SK-N-SH treated with all-trans-retinoic acid at 6 μM for 48 hours (cell line): Measurements from ENCODE around the gene SMLR1.

ENCODE experiments used
- ATAC-seq: fragments of 200-7000 bp; cut with Tn5 transposase; 3 replicates; pipeline ENCODE4 v1.9.1; 2020; ENCODE audit warnings: mild to moderate bottlenecking, moderate library complexity
- ESRRG ChIP-seq: fragments of 250-450 bp; sonication (Bioruptor Pico); IDR thresholded peaks from 2 replicates; pipeline ENCODE4 v1.6.1; 2021; ENCODE audit warnings: mild to moderate bottlenecking
- ISL1 ChIP-seq: fragments of 250-450 bp; sonication (Bioruptor Pico); IDR thresholded peaks from 2 replicates; pipeline ENCODE4 v2.1.2; 2022; ENCODE audit warnings: mild to moderate bottlenecking, moderate library complexity
- OSR1 ChIP-seq: fragments of 250-450 bp; sonication (Bioruptor Pico); IDR thresholded peaks from 2 replicates; pipeline ENCODE4 v1.8.0; 2022; ENCODE audit warnings: moderate library complexity, mild to moderate bottlenecking, inconsistent platforms
- PPARA ChIP-seq: fragments of 250-450 bp; sonication (Bioruptor Pico); IDR thresholded peaks from 2 replicates; pipeline ENCODE4 v1.5.0; 2020; ENCODE audit warnings: mild to moderate bottlenecking, borderline replicate concordance
- RARB ChIP-seq: fragments of 250-450 bp; sonication (Bioruptor Pico); IDR thresholded peaks from 2 replicates; pipeline ENCODE4 v1.8.0; 2021; ENCODE audit warnings: mild to moderate bottlenecking, moderate library complexity
- SNAI2 ChIP-seq: fragments of 250-450 bp; sonication (Bioruptor Pico); IDR thresholded peaks from 2 replicates; pipeline ENCODE4 v1.5.0; 2020; ENCODE audit warnings: mild to moderate bottlenecking, moderate library complexity
- TCF4 ChIP-seq: fragments of 250-450 bp; sonication (Bioruptor Pico); IDR thresholded peaks from 2 replicates; pipeline ENCODE4 v1.8.0; 2021; ENCODE audit warnings: mild to moderate bottlenecking, moderate library complexity, borderline replicate concordance
- TOX ChIP-seq: fragments of 250-450 bp; sonication (Bioruptor Pico); IDR thresholded peaks from 2 replicates; pipeline ENCODE4 v1.8.0; 2021; ENCODE audit warnings: mild to moderate bottlenecking, moderate library complexity, borderline replicate concordance
- ZC3H10 ChIP-seq: fragments of 250-450 bp; sonication (Bioruptor Pico); IDR thresholded peaks from 2 replicates; pipeline ENCODE4 v1.5.1; 2021; ENCODE audit warnings: mild to moderate bottlenecking, moderate library complexity
- ZFP3 ChIP-seq: fragments of 250-450 bp; sonication (Bioruptor Pico); IDR thresholded peaks from 2 replicates; pipeline ENCODE4 v1.5.0; 2020; ENCODE audit warnings: mild to moderate bottlenecking, moderate library complexity
- ZFP30 ChIP-seq: fragments of 450-650 bp; formaldehyde crosslinking; IDR thresholded peaks from 2 replicates; pipeline ENCODE4 v1.5.0; 2022; ENCODE audit warnings: mild to moderate bottlenecking, moderate library complexity
- ZNF565 ChIP-seq: fragments of 450-650 bp; formaldehyde crosslinking; conservative IDR thresholded peaks from 2 replicates; pipeline ENCODE4 v1.5.0; 2020; ENCODE audit warnings: low read depth, mild to moderate bottlenecking, moderate library complexity
- ZNF70 ChIP-seq: fragments of 450-650 bp; formaldehyde crosslinking; IDR thresholded peaks from 2 replicates; pipeline ENCODE4 v1.5.0; 2020; ENCODE audit warnings: mild to moderate bottlenecking, moderate library complexity
- ZNF8 ChIP-seq: fragments of 450-650 bp; formaldehyde crosslinking; IDR thresholded peaks from 2 replicates; pipeline ENCODE4 v1.5.0; 2020; ENCODE audit warnings: mild to moderate bottlenecking, moderate library complexity
- TF ChIP-seq, protein P1 (sequence below): fragments of 250-450 bp; sonication (Bioruptor Pico); IDR thresholded peaks from 2 replicates; pipeline ENCODE4 v1.8.0; 2020; ENCODE audit warnings: mild to moderate bottlenecking, moderate library complexity, borderline replicate concordance
- TF ChIP-seq, protein P2 (sequence below): fragments of 250-450 bp; sonication (Bioruptor Pico); IDR thresholded peaks from 2 replicates; pipeline ENCODE4 v1.5.1; 2021; ENCODE audit warnings: mild to moderate bottlenecking, moderate library complexity
- TF ChIP-seq, protein P3 (sequence below): fragments of 250-450 bp; sonication (Bioruptor Pico); IDR thresholded peaks from 2 replicates; pipeline ENCODE4 v1.8.0; 2021; ENCODE audit warnings: low read depth, mild to moderate bottlenecking, moderate library complexity, borderline replicate concordance
- TF ChIP-seq, protein P4 (sequence below): fragments of 250-450 bp; sonication (Bioruptor Pico); IDR thresholded peaks from 2 replicates; pipeline ENCODE4 v1.5.1; 2020; ENCODE audit warnings: low read depth, mild to moderate bottlenecking, moderate library complexity
- TF ChIP-seq, protein P5 (sequence below): fragments of 250-450 bp; sonication (Bioruptor Pico); IDR thresholded peaks from 2 replicates; pipeline ENCODE4 v1.5.0; 2020; ENCODE audit warnings: mild to moderate bottlenecking, moderate library complexity

The SMLR1 gene

DNA sequence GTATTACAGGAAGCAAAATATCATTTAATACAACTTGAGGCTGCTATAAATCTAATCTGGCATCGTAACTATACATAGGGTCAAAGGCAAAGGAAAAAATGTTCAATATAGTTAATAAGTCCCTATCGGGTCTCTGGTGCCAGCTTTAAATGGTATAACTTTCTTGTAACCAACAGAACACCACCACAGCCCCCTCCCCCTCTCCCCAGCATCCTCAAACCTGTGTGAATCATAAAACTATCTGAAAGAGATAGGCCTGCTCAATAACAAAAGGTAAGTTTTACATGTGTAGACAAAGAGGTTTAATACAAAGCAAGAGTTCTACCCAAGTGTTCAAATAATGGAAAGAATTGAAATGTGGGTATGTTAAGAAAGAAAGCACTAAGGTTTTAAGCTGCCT lies 12.2 kb downstream of the SMLR1 start:
- TF ChIP-seq OSR1 (CRISPR knock-in tag) (no peak), RARB (CRISPR knock-in tag) (no peak), ZNF565 (CRISPR knock-in tag) (no peak), SNAI2 (no peak), ZFP30 (CRISPR knock-in tag) (no peak), ZFP3 (CRISPR knock-in tag) (no peak), TOX (no peak), TCF4 (CRISPR knock-in tag) (no peak)
- TF ChIP-seq, protein P1, sequence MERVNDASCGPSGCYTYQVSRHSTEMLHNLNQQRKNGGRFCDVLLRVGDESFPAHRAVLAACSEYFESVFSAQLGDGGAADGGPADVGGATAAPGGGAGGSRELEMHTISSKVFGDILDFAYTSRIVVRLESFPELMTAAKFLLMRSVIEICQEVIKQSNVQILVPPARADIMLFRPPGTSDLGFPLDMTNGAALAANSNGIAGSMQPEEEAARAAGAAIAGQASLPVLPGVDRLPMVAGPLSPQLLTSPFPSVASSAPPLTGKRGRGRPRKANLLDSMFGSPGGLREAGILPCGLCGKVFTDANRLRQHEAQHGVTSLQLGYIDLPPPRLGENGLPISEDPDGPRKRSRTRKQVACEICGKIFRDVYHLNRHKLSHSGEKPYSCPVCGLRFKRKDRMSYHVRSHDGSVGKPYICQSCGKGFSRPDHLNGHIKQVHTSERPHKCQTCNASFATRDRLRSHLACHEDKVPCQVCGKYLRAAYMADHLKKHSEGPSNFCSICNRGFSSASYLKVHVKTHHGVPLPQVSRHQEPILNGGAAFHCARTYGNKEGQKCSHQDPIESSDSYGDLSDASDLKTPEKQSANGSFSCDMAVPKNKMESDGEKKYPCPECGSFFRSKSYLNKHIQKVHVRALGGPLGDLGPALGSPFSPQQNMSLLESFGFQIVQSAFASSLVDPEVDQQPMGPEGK (CRISPR knock-in tag) = no peak
- TF ChIP-seq, protein P2, sequence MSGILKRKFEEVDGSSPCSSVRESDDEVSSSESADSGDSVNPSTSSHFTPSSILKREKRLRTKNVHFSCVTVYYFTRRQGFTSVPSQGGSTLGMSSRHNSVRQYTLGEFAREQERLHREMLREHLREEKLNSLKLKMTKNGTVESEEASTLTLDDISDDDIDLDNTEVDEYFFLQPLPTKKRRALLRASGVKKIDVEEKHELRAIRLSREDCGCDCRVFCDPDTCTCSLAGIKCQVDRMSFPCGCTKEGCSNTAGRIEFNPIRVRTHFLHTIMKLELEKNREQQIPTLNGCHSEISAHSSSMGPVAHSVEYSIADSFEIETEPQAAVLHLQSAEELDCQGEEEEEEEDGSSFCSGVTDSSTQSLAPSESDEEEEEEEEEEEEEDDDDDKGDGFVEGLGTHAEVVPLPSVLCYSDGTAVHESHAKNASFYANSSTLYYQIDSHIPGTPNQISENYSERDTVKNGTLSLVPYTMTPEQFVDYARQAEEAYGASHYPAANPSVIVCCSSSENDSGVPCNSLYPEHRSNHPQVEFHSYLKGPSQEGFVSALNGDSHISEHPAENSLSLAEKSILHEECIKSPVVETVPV = no peak
- TF ChIP-seq, protein P3, sequence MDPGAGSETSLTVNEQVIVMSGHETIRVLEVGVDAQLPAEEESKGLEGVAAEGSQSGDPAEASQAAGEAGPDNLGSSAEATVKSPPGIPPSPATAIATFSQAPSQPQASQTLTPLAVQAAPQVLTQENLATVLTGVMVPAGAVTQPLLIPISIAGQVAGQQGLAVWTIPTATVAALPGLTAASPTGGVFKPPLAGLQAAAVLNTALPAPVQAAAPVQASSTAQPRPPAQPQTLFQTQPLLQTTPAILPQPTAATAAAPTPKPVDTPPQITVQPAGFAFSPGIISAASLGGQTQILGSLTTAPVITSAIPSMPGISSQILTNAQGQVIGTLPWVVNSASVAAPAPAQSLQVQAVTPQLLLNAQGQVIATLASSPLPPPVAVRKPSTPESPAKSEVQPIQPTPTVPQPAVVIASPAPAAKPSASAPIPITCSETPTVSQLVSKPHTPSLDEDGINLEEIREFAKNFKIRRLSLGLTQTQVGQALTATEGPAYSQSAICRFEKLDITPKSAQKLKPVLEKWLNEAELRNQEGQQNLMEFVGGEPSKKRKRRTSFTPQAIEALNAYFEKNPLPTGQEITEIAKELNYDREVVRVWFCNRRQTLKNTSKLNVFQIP = no peak
- no peak for ATAC-seq

DNA sequence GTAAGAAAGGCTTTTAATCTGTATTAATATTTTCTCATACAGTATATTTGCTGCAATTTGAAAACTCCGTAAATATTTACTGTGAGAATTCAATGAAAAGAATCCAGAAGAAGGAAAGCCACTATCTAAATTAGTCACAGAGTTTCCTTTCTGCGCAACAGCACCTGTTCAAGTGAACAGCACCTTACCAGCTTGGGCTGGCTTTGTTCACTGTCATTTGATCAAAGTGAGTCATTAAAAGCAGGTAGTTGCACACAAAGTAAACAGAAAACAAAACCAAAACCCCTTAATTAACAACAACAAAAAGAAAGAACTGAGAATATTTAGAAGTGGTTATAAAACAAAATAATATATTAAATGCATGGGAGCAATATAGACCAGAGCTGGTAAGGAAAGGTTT lies 12.8 kb downstream of the SMLR1 start:
- no peak for ATAC-seq
- TF ChIP-seq, protein P1 (CRISPR knock-in tag) = no peak
- no peak for TF ChIP-seq ZNF70 (CRISPR knock-in tag)
- TF ChIP-seq ESRRG (CRISPR knock-in tag) = no peak
- no peak for TF ChIP-seq ZNF8
- TF ChIP-seq ISL1 (CRISPR knock-in tag) = no peak

DNA sequence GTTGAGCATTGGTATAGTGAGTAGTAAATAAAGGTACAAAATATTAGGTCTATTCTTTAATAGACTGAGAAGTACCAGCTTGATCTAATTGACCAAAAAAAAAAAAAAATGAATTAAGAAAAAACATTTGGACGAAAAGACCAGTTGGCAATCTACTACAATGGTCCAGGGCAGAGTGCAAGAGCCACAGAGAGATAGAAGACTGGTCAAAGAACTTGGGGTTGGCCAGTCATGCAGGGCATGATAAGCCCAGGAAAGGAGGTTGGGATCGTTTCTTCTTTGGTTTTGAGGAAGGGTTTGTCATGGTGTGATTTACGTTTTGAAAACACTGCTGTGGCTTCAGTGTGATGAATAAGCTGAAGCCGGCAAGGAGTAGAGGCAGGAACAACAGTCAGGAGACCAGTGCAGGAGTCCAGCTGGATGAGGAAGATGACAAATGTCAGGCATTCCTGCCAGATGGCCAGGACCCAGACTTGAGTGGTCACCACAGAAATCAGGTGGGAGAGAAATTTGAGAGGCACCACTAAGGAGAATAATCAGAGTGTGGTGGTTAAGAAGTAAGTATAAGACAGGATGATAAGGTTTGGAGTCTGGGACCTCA lies 14.0 kb downstream of the SMLR1 start:
- ATAC-seq = no peak
- TF ChIP-seq PPARA (no peak), ZNF8 (no peak), TCF4 (CRISPR knock-in tag) (no peak), ZNF70 (CRISPR knock-in tag) (no peak), ESRRG (CRISPR knock-in tag) (no peak), ZFP3 (CRISPR knock-in tag) (no peak), OSR1 (CRISPR knock-in tag) (no peak), ZC3H10 (CRISPR knock-in tag) (no peak)
- TF ChIP-seq, protein P4, sequence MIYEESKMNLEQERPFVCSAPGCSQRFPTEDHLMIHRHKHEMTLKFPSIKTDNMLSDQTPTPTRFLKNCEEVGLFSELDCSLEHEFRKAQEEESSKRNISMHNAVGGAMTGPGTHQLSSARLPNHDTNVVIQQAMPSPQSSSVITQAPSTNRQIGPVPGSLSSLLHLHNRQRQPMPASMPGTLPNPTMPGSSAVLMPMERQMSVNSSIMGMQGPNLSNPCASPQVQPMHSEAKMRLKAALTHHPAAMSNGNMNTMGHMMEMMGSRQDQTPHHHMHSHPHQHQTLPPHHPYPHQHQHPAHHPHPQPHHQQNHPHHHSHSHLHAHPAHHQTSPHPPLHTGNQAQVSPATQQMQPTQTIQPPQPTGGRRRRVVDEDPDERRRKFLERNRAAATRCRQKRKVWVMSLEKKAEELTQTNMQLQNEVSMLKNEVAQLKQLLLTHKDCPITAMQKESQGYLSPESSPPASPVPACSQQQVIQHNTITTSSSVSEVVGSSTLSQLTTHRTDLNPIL (CRISPR knock-in tag) = no peak
- TF ChIP-seq, protein P5, sequence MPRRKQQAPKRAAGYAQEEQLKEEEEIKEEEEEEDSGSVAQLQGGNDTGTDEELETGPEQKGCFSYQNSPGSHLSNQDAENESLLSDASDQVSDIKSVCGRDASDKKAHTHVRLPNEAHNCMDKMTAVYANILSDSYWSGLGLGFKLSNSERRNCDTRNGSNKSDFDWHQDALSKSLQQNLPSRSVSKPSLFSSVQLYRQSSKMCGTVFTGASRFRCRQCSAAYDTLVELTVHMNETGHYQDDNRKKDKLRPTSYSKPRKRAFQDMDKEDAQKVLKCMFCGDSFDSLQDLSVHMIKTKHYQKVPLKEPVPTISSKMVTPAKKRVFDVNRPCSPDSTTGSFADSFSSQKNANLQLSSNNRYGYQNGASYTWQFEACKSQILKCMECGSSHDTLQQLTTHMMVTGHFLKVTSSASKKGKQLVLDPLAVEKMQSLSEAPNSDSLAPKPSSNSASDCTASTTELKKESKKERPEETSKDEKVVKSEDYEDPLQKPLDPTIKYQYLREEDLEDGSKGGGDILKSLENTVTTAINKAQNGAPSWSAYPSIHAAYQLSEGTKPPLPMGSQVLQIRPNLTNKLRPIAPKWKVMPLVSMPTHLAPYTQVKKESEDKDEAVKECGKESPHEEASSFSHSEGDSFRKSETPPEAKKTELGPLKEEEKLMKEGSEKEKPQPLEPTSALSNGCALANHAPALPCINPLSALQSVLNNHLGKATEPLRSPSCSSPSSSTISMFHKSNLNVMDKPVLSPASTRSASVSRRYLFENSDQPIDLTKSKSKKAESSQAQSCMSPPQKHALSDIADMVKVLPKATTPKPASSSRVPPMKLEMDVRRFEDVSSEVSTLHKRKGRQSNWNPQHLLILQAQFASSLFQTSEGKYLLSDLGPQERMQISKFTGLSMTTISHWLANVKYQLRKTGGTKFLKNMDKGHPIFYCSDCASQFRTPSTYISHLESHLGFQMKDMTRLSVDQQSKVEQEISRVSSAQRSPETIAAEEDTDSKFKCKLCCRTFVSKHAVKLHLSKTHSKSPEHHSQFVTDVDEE (CRISPR knock-in tag) = no peak
- TF ChIP-seq, protein P3 = no peak
